ENCODE data around the gene ZNF439.
"Not testable (repeated sequence)": the region's sequence is repeated elsewhere in the genome, so short reads cannot be mapped to it uniquely, and the experiment has no call there.

ZNF439 gene

DNA sequence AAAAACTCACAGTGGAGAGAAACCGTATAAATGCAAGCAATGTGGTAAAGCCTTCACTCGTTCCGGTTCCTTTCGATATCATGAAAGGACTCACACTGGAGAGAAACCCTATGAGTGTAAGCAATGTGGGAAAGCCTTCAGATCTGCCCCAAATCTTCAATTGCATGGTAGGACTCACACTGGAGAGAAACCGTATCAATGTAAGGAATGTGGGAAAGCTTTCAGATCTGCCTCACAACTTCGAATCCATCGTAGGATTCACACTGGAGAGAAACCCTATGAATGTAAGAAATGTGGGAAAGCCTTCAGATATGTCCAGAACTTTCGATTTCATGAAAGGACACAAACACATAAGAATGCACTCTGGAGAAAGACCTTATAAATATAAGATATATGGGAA, 19.7 kb downstream of the ZNF439 start:
- no peak for DNase-seq (ENCODE audit: low read depth, low spot score)
- Histone ChIP-seq H3K4me1 (ENCODE audit: control insufficient read depth, insufficient read depth, low read length) (no peaks in the 10 kb centered on the region), H3K36me3 (ENCODE audit: control insufficient read depth, insufficient read depth, low read length) (no peaks in the 10 kb centered on the region), H3K27ac (ENCODE audit: low read length) (no peak overlapping the region), H3K9me3 (ENCODE audit: control insufficient read depth, insufficient read depth, low read length) (no peaks in the 10 kb centered on the region; the same call in 1 of the 2 replicates), H3K4me3 (ENCODE audit: low read length) (no peak overlapping the region), H3K27me3 (ENCODE audit: control insufficient read depth, insufficient read depth, low read length) (no peaks in the 10 kb centered on the region)
- no CpG with 5 or more reads among the region's 8 CpGs for WGBS (ENCODE audit: insufficient coverage, insufficient read length)

DNA sequence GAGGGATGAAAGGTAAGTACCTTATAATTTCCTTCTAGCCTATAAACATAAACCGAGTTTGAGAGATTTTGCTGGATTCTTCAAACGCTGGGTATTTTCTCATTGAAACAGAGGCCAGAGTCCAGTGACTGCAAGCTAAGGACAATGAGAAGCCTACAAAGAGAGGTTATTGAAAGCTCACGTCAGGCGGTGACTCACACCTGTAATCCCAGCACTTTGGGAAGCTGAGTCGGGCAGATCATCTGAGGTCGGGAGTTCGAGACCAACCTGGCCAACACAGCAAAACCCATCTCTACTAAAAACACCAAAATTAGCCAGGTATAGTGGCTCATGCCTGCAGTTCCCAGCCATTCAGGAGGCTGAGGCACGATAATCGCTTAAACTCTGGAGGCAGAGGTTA, 24.1 kb downstream of the ZNF439 start:
- DNase-seq (ENCODE audit: low read depth, low spot score): no peak
- WGBS (ENCODE audit: insufficient coverage, insufficient read length): no CpG with 5 or more reads among the region's 9 CpGs
- no peak overlapping the region for H3K27ac ChIP-seq (ENCODE audit: low read length)
- H3K27me3 ChIP-seq (ENCODE audit: control insufficient read depth, insufficient read depth, low read length): no peaks in the 10 kb centered on the region
- no peak overlapping the region for H3K4me3 ChIP-seq (ENCODE audit: low read length)
- no peaks in the 10 kb centered on the region for H3K9me3 ChIP-seq (ENCODE audit: control insufficient read depth, insufficient read depth, low read length)
- H3K4me1 ChIP-seq (ENCODE audit: control insufficient read depth, insufficient read depth, low read length): no peaks in the 10 kb centered on the region
- no peaks in the 10 kb centered on the region for H3K36me3 ChIP-seq (ENCODE audit: control insufficient read depth, insufficient read depth, low read length)

DNA sequence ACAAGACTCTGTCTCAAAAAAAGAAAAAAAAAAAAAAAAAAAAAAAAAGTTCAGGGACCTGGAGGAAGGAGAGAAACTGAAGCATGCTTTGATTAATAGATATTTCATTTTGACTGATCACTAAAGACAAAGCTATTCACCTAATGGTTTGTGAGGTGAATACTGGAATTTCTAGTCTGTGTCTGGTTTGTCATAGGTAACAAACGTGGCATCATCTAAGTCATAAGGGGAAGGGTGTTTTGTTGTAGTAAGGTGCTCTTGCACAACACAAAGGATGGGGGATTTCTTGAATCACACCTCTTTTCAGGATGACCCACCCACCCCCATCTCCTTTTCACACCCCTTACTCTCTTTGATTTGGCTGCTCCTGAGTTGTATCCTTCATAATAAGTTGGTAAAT, 25.2 kb downstream of the ZNF439 start:
- WGBS (ENCODE audit: insufficient coverage, insufficient read length): no CpG with 5 or more reads among the region's 1 CpG
- Histone ChIP-seq H3K4me1 (ENCODE audit: control insufficient read depth, insufficient read depth, low read length) (no peaks in the 10 kb centered on the region), H3K27me3 (ENCODE audit: control insufficient read depth, insufficient read depth, low read length) (no peaks in the 10 kb centered on the region), H3K4me3 (ENCODE audit: low read length) (no peak overlapping the region), H3K27ac (ENCODE audit: low read length) (no peak overlapping the region), H3K9me3 (ENCODE audit: control insufficient read depth, insufficient read depth, low read length) (no peaks in the 10 kb centered on the region), H3K36me3 (ENCODE audit: control insufficient read depth, insufficient read depth, low read length) (no peaks in the 10 kb centered on the region)
- DNase-seq (ENCODE audit: low read depth, low spot score): no peak

DNA sequence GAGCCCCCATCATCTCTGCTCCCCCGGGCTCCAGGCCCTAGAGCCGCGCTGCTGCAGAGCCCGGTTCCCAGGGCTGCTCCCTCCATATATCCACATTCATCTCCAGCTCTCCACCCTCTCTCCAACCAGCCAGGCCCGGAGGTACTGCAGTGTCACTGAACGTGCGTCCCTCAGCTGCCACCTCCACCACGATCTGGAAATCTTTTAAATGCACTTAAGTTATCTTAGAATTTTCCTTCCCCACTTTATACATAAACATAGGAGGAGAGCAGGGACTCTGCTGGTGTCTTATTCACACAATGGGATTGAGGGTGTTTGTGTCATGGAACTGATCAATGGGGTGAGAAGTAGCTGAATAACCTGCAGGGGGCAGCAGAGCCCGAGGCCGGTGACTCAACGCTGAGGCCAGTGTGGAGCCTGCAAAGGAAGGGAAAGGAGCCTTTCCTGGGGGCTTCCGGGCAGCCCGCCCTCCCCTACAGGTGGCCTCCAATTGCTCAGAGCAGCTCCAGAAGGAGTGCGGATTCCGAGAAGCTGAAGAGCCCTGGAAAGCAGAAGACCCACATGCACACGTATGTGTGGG, 31.3 kb downstream of the ZNF439 start:
- DNase-seq (ENCODE audit: low read depth, low spot score); H3K27ac ChIP-seq (ENCODE audit: low read length); H3K9me3 ChIP-seq (ENCODE audit: control insufficient read depth, insufficient read depth, low read length); H3K4me3 ChIP-seq (ENCODE audit: low read length); H3K27me3 ChIP-seq (ENCODE audit: control insufficient read depth, insufficient read depth, low read length); H3K36me3 ChIP-seq (ENCODE audit: control insufficient read depth, insufficient read depth, low read length); H3K4me1 ChIP-seq (ENCODE audit: control insufficient read depth, insufficient read depth, low read length): not testable (repeated sequence)
- no CpG with 5 or more reads among the region's 16 CpGs for WGBS (ENCODE audit: insufficient coverage, insufficient read length)

DNA sequence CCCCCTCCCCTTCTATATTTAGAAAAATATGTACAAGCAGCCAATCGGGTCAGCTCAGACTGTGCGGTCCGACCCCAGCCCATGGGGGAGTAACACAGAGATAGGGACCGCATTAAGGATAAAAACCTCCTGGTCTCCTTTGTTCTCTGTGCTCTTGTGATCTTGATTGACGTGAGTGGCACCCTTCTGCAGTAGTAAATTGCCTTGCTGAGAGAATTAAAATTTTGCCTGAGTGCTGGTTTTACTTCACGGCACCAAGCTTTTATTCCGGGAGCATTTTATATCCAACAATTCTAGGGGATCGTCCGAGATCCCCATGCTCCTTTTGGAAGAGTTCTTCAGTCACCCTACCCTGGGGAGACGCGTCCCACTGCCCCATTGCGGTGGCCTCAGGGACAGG, 32.1 kb downstream of the ZNF439 start:
- H3K9me3 ChIP-seq (ENCODE audit: control insufficient read depth, insufficient read depth, low read length): no peaks in the 10 kb centered on the region
- H3K27me3 ChIP-seq (ENCODE audit: control insufficient read depth, insufficient read depth, low read length): no peaks in the 10 kb centered on the region
- no peak overlapping the region for H3K4me3 ChIP-seq (ENCODE audit: low read length)
- H3K36me3 ChIP-seq (ENCODE audit: control insufficient read depth, insufficient read depth, low read length): no peaks in the 10 kb centered on the region
- no CpG with 5 or more reads among the region's 12 CpGs for WGBS (ENCODE audit: insufficient coverage, insufficient read length)
- no peak overlapping the region for H3K27ac ChIP-seq (ENCODE audit: low read length)
- no peak for DNase-seq (ENCODE audit: low read depth, low spot score)
- H3K4me1 ChIP-seq (ENCODE audit: control insufficient read depth, insufficient read depth, low read length): no peaks in the 10 kb centered on the region

DNA sequence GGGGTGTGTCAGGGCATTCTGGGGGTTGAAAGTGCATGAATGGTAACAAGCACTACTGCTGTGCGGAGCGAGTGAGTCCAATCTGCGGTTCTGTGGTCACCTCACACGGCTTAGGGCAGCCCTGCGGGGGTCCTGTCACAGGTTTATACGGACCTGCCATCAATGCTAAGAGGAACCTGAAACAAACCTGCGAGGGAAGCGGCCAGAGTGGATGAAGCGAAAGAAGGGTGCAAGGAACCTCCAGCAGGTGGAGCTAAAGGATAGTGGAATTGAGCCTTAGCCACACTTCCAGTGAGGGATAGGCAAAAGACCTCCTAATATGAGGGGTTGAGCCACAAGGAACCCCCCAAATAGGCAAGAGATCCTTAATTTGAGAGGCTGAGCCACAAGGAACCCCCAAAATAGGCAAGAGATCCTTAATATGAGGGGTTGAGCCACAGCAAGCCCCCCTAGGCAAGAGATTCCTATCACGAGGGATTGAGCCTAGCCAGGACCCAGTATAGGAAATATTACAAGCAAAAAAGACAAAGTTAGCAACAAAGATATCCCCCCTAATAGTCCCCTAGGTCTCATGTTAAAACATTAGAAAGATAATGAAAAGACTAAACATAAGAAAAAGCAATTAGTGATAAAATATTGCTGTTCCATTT, 32.8 kb downstream of the ZNF439 start:
- Histone ChIP-seq H3K4me3 (ENCODE audit: low read length) (no peak overlapping the region), H3K27ac (ENCODE audit: low read length) (no peak overlapping the region), H3K36me3 (ENCODE audit: control insufficient read depth, insufficient read depth, low read length) (no peaks in the 10 kb centered on the region), H3K27me3 (ENCODE audit: control insufficient read depth, insufficient read depth, low read length) (no peaks in the 10 kb centered on the region), H3K9me3 (ENCODE audit: control insufficient read depth, insufficient read depth, low read length) (no peaks in the 10 kb centered on the region), H3K4me1 (ENCODE audit: control insufficient read depth, insufficient read depth, low read length) (no peaks in the 10 kb centered on the region)
- WGBS (ENCODE audit: insufficient coverage, insufficient read length): no CpG with 5 or more reads among the region's 10 CpGs
- DNase-seq (ENCODE audit: low read depth, low spot score): peak; percentile 61

DNA sequence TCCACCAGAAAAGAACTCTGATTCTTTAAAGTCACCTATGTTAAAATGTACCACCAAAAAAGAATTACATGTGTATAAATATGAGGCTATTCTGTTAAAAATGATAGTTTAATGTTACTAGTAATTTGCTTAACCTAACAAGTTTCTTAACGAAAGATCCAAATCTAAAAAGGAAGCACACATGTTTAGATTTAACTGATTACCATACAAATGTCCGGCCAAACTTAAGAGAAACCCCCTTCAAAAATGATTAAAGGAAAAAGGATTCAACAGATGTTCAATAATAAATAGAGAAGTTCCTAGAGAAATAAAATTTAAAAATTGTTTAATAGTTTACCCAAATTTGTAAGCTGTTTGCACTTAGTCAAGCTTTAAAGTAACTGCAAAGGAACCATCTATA, 34.1 kb downstream of the ZNF439 start:
- Histone ChIP-seq H3K4me1 (ENCODE audit: control insufficient read depth, insufficient read depth, low read length) (peaks cover 3% of the 10 kb centered on the region; the same call in 1 of the 2 replicates), H3K9me3 (ENCODE audit: control insufficient read depth, insufficient read depth, low read length) (no peaks in the 10 kb centered on the region), H3K27me3 (ENCODE audit: control insufficient read depth, insufficient read depth, low read length) (no peaks in the 10 kb centered on the region), H3K4me3 (ENCODE audit: low read length) (no peak overlapping the region), H3K27ac (ENCODE audit: low read length) (no peak overlapping the region), H3K36me3 (ENCODE audit: control insufficient read depth, insufficient read depth, low read length) (no peaks in the 10 kb centered on the region)
- DNase-seq (ENCODE audit: low read depth, low spot score): no peak
- WGBS (ENCODE audit: insufficient coverage, insufficient read length): no CpG with 5 or more reads among the region's 2 CpGs

DNA sequence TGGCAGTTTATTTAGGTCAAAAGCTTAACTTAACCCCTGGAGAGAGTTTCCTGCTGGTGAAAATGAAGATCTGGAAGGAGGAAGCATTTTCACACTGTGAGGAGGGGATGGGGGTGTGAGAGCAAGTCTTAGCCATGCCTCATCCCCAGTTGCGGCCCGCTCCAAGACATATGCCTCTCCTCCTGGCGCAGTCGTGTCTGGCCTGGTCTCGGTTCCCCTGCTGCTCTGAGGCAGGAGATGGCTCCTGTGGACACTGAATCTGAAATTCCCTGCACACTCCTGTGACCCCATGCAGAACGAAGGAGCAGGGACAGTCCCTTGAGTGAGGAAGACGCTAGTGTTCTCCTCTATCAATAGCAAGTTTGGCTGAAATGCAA, 38.7 kb downstream of the ZNF439 start:
- no peaks in the 10 kb centered on the region for H3K36me3 ChIP-seq (ENCODE audit: control insufficient read depth, insufficient read depth, low read length)
- no CpG with 5 or more reads among the region's 7 CpGs for WGBS (ENCODE audit: insufficient coverage, insufficient read length)
- no peak overlapping the region for H3K27ac ChIP-seq (ENCODE audit: low read length)
- DNase-seq (ENCODE audit: low read depth, low spot score): no peak
- no peak overlapping the region for H3K4me3 ChIP-seq (ENCODE audit: low read length)
- peaks cover 3% of the 10 kb centered on the region; the same call in 1 of the 2 replicates for H3K4me1 ChIP-seq (ENCODE audit: control insufficient read depth, insufficient read depth, low read length)
- no peaks in the 10 kb centered on the region for H3K27me3 ChIP-seq (ENCODE audit: control insufficient read depth, insufficient read depth, low read length)
- H3K9me3 ChIP-seq (ENCODE audit: control insufficient read depth, insufficient read depth, low read length): no peaks in the 10 kb centered on the region

DNA sequence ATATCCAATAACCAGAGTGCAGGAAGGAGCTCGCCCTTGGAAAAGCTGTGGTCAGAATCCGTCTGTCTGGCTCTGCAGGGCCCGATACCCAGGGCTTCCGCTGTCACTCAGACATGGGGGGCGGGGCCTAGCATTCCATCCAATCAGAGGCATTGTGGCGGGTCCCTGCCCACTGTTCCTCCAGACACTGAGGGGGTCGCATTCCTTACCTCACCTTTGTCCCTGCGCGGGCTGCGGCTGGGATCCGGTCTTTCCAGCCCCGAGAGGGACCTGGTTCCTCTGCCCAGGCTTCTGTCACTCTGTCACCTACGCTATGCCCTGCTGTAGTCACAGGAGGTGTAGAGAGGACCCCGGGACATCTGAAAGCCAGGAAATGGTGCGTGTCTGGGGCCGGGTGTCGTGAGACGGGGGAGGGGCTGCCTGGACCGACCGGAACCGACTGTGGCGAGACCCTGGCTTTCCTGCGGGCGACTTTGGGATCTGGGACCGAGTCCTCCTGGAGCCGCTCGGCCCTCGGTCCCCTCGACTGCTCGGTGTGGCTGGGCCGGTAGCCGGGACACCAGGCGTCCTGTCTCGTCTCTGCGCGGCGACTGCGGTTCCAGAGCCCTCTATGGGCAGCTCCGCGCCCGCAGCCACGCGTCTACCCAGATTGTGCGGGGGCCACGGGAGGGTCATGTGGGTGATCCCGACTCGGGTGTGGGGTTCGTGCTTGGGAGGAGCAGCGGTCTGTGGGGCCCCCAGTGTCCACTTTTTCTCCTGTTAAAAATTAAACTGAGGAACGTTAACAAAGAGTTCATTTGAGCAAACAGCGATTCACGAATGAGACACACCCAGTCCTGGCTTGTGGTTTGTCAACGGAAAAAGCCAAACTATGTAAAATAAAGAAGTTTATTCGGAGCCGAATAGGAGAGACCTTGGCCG, 39.3 kb downstream of the ZNF439 start, which contains the start of gene ZNF69:
Gene ZNF69, plus strand, starts transcription at position 172 of the 921 bp plus-strand sequence. Its CDS starts 142 bp downstream, at position 314.
- DNase-seq (ENCODE audit: low read depth, low spot score): peak; percentile 92
- H3K27me3 ChIP-seq (ENCODE audit: control insufficient read depth, insufficient read depth, low read length): no peaks in the 10 kb centered on the region
- H3K9me3 ChIP-seq (ENCODE audit: control insufficient read depth, insufficient read depth, low read length): no peaks in the 10 kb centered on the region
- peaks cover 3% of the 10 kb centered on the region; the same call in 1 of the 2 replicates for H3K4me1 ChIP-seq (ENCODE audit: control insufficient read depth, insufficient read depth, low read length)
- peak within 1 kb of the TSS; percentile 60 for H3K4me3 ChIP-seq (ENCODE audit: low read length)
- no CpG with 5 or more reads among the region's 56 CpGs for WGBS (ENCODE audit: insufficient coverage, insufficient read length)
- no peak within 1 kb of the TSS for H3K27ac ChIP-seq (ENCODE audit: low read length)
- no peaks in the 10 kb centered on the region for H3K36me3 ChIP-seq (ENCODE audit: control insufficient read depth, insufficient read depth, low read length)

DNA sequence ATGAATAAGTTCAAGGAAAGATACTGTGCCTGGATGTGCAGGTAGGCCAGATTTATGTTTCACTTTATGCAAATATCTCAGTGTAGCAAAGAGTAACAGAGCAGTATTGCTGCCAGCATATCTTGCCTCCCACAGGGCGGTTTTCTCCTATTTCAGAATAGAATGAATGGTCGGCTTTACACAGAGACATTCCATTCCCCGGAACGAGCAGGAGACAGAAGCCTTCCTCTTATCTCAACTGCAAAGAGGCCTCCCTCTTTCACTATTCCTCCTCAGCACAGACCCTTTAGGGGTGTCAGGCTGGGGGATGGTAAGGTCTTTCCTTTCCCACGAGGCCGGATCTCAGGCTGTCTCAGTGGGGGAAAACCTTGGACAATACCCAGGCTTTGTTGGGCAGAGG, 41.4 kb downstream of the ZNF439 start:
- not testable (repeated sequence) for H3K36me3 ChIP-seq (ENCODE audit: control insufficient read depth, insufficient read depth, low read length); H3K9me3 ChIP-seq (ENCODE audit: control insufficient read depth, insufficient read depth, low read length); DNase-seq (ENCODE audit: low read depth, low spot score); H3K4me1 ChIP-seq (ENCODE audit: control insufficient read depth, insufficient read depth, low read length); H3K4me3 ChIP-seq (ENCODE audit: low read length); H3K27ac ChIP-seq (ENCODE audit: low read length); H3K27me3 ChIP-seq (ENCODE audit: control insufficient read depth, insufficient read depth, low read length)
- no CpG with 5 or more reads among the region's 6 CpGs for WGBS (ENCODE audit: insufficient coverage, insufficient read length)
